ENCODE measurements around the gene ZFYVE26. TPM values are rescaled to one million over a fixed set of nuclear protein-coding genes. Genes with fewer than 3 reads are reported as not detected.

Gene ZFYVE26
- total RNA-seq, 1 experiment from 2014 or later = 13.2 TPM

DNA sequence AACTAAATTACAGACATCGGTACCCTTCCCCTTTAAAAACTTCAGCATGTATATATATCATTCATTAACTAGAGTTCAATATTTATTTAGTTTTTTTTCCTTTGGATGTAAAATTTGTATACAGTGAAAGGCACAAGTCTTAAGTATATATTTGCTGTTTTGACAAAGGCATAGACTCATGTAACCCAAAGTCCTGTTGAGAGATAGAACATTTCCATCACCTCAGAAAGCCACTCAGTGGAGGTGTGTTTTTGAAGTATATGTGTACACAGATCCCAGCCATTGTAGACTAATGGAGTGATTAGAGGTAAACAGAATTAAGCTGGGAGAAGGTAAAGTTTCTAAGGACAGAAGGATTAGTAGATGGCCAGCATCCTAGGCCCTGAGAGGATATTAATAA, 99.3 kb downstream of the ZFYVE26 start:
- Histone ChIP-seq H3K4me2 (ENCODE audit: low read length) (no peak overlapping the region), H3K9me2 (ENCODE audit: insufficient read depth) (no peaks in the 10 kb centered on the region), H4K20me1 (ENCODE audit: insufficient read depth) (no peaks in the 10 kb centered on the region), H3K27ac (ENCODE audit: low read depth, low read length) (no peak overlapping the region), H3K36me3 (ENCODE audit: control insufficient read depth in 1 of 2, insufficient read depth in 2 of 2, low read length in 2 of 2) (no peaks in the 10 kb centered on the region), H3K4me1 (ENCODE audit: control insufficient read depth in 1 of 2, insufficient read depth in 2 of 2, low read length in 2 of 2) (no peaks in the 10 kb centered on the region), H3K27me3 (ENCODE audit: insufficient read depth, low read length) (peaks cover 6% of the 10 kb centered on the region; the same call in 1 of the 2 replicates), H3K9ac (ENCODE audit: low read length) (no peak overlapping the region), H2AFZ (ENCODE audit: low read depth, low read length, poor library complexity, severe bottlenecking) (no peak overlapping the region), H3K79me2 (ENCODE audit: insufficient read depth, low read length) (no peaks in the 10 kb centered on the region), H3K4me3 (replicated peaks in 1 of 2; ENCODE audit: low read depth in 1 of 2, low read length in 2 of 2) (no peak overlapping the region), H3K9me3 (ENCODE audit: control insufficient read depth in 1 of 2, insufficient read depth in 1 of 2, low read depth in 1 of 2, low read length in 2 of 2) (no peaks in the 10 kb centered on the region)
- intact Hi-C loops (cut with micrococcal nuclease) = no loop called here
- ATAC-seq (no peak), DNase-seq (ENCODE audit: low read depth, low spot score) (no peak)
- ChIA-PET CTCF (no interaction called here), RAD21 (ENCODE audit: low non-redundant PET in 1 of 2, low total read pairs in 2 of 2, uncharacterized antibody in 2 of 2, unreplicated experiment in 2 of 2) (no interaction called here), POLR2A (no interaction called here)
- TF ChIP-seq SRF (IDR thresholded peaks at IDR 0.05; ENCODE audit: low read depth) (no peak), SP1 (IDR thresholded peaks at IDR 0.05; ENCODE audit: low read depth) (no peak), JUND (IDR thresholded peaks at IDR 0.05) (no peak), CBX3 (IDR thresholded peaks at IDR 0.05; ENCODE audit: low read depth) (no peak), TCF7L2 (IDR thresholded peaks at IDR 0.05; ENCODE audit: borderline replicate concordance, extremely low read depth, insufficient read depth, insufficient read length) (no peak), ZNF274 (IDR thresholded peaks at IDR 0.05; ENCODE audit: low read depth, low read length) (no peak), FOSL1 (IDR thresholded peaks at IDR 0.05; ENCODE audit: low read depth) (no peak), SIN3A (IDR thresholded peaks at IDR 0.05; ENCODE audit: low read depth) (no peak)
- TF ChIP-seq, protein P1, sequence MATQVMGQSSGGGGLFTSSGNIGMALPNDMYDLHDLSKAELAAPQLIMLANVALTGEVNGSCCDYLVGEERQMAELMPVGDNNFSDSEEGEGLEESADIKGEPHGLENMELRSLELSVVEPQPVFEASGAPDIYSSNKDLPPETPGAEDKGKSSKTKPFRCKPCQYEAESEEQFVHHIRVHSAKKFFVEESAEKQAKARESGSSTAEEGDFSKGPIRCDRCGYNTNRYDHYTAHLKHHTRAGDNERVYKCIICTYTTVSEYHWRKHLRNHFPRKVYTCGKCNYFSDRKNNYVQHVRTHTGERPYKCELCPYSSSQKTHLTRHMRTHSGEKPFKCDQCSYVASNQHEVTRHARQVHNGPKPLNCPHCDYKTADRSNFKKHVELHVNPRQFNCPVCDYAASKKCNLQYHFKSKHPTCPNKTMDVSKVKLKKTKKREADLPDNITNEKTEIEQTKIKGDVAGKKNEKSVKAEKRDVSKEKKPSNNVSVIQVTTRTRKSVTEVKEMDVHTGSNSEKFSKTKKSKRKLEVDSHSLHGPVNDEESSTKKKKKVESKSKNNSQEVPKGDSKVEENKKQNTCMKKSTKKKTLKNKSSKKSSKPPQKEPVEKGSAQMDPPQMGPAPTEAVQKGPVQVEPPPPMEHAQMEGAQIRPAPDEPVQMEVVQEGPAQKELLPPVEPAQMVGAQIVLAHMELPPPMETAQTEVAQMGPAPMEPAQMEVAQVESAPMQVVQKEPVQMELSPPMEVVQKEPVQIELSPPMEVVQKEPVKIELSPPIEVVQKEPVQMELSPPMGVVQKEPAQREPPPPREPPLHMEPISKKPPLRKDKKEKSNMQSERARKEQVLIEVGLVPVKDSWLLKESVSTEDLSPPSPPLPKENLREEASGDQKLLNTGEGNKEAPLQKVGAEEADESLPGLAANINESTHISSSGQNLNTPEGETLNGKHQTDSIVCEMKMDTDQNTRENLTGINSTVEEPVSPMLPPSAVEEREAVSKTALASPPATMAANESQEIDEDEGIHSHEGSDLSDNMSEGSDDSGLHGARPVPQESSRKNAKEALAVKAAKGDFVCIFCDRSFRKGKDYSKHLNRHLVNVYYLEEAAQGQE (IDR thresholded peaks at IDR 0.05; ENCODE audit: low read depth) = no peak
- TF ChIP-seq, protein P2, sequence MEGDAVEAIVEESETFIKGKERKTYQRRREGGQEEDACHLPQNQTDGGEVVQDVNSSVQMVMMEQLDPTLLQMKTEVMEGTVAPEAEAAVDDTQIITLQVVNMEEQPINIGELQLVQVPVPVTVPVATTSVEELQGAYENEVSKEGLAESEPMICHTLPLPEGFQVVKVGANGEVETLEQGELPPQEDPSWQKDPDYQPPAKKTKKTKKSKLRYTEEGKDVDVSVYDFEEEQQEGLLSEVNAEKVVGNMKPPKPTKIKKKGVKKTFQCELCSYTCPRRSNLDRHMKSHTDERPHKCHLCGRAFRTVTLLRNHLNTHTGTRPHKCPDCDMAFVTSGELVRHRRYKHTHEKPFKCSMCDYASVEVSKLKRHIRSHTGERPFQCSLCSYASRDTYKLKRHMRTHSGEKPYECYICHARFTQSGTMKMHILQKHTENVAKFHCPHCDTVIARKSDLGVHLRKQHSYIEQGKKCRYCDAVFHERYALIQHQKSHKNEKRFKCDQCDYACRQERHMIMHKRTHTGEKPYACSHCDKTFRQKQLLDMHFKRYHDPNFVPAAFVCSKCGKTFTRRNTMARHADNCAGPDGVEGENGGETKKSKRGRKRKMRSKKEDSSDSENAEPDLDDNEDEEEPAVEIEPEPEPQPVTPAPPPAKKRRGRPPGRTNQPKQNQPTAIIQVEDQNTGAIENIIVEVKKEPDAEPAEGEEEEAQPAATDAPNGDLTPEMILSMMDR (IDR thresholded peaks at IDR 0.05 in 2 of 3, conservative IDR thresholded peaks at IDR 0.05 in 1 of 3; ENCODE audit: borderline replicate concordance in 1 of 3, insufficient read depth in 1 of 3, low read depth in 2 of 3, low read length in 2 of 3) = no peak
- TF ChIP-seq, protein P3, sequence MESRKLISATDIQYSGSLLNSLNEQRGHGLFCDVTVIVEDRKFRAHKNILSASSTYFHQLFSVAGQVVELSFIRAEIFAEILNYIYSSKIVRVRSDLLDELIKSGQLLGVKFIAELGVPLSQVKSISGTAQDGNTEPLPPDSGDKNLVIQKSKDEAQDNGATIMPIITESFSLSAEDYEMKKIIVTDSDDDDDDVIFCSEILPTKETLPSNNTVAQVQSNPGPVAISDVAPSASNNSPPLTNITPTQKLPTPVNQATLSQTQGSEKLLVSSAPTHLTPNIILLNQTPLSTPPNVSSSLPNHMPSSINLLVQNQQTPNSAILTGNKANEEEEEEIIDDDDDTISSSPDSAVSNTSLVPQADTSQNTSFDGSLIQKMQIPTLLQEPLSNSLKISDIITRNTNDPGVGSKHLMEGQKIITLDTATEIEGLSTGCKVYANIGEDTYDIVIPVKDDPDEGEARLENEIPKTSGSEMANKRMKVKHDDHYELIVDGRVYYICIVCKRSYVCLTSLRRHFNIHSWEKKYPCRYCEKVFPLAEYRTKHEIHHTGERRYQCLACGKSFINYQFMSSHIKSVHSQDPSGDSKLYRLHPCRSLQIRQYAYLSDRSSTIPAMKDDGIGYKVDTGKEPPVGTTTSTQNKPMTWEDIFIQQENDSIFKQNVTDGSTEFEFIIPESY (IDR thresholded peaks at IDR 0.05; ENCODE audit: extremely low read depth, insufficient replicate concordance, low read length) = no peak
- no TSS peak for BruUV-seq (replicated peaks)
